ENCODE measurements around the gene TP53I11. TPM values are rescaled to one million over a fixed set of nuclear protein-coding genes. Genes with fewer than 3 reads are reported as not detected.

The TP53I11 gene
- total RNA-seq, 1 donor from 2014 or later, result 149 TPM

- Mint-ChIP-seq H3K4me3 (ENCODE audit: unreplicated experiment) (peak overlapping the region; percentile 29), H3K4me1 (ENCODE audit: unreplicated experiment) (peaks cover 39% of the 10 kb centered on the region), H3K27me3 (ENCODE audit: unreplicated experiment) (peaks cover 10% of the 10 kb centered on the region), H3K27ac (ENCODE audit: unreplicated experiment) (peak overlapping the region; percentile 95), H3K9me3 (ENCODE audit: unreplicated experiment) (no peaks in the 10 kb centered on the region), H3K36me3 (ENCODE audit: low read depth, unreplicated experiment) (peaks cover 4% of the 10 kb centered on the region)
- no peak for TF ChIP-seq CTCF (IDR thresholded peaks at IDR 0.05; ENCODE audit: unreplicated experiment)
- DNase-seq (ENCODE audit: low spot score), result peak; percentile 30
Measured at GRCh38 chr11:44979543-44980399, 29.1 kb upstream of the TP53I11 start.

- H3K9me3 Mint-ChIP-seq (ENCODE audit: unreplicated experiment), result no peaks in the 10 kb centered on the region
- peaks cover 40% of the 10 kb centered on the region for H3K4me1 Mint-ChIP-seq (ENCODE audit: unreplicated experiment)
- no peak for DNase-seq (ENCODE audit: low spot score)
- TF ChIP-seq CTCF (IDR thresholded peaks at IDR 0.05; ENCODE audit: unreplicated experiment), result no peak
- peaks cover 4% of the 10 kb centered on the region for H3K36me3 Mint-ChIP-seq (ENCODE audit: low read depth, unreplicated experiment)
- peaks cover 10% of the 10 kb centered on the region for H3K27me3 Mint-ChIP-seq (ENCODE audit: unreplicated experiment)
- H3K4me3 Mint-ChIP-seq (ENCODE audit: unreplicated experiment), result no peak overlapping the region
- peak overlapping the region; percentile 95 for H3K27ac Mint-ChIP-seq (ENCODE audit: unreplicated experiment)
Measured at GRCh38 chr11:44978961-44979331, 28.3 kb upstream of the TP53I11 start.

GRCh38 chr11:44978274-44978960, 27.7 kb upstream of the TP53I11 start:
- Mint-ChIP-seq H3K27ac (ENCODE audit: unreplicated experiment) (no peak overlapping the region), H3K4me3 (ENCODE audit: unreplicated experiment) (no peak overlapping the region), H3K4me1 (ENCODE audit: unreplicated experiment) (peaks cover 43% of the 10 kb centered on the region), H3K27me3 (ENCODE audit: unreplicated experiment) (peaks cover 10% of the 10 kb centered on the region), H3K9me3 (ENCODE audit: unreplicated experiment) (no peaks in the 10 kb centered on the region), H3K36me3 (ENCODE audit: low read depth, unreplicated experiment) (peaks cover 4% of the 10 kb centered on the region)
- DNase-seq (ENCODE audit: low spot score), result no peak
- TF ChIP-seq CTCF (IDR thresholded peaks at IDR 0.05; ENCODE audit: unreplicated experiment), result no peak

DNA sequence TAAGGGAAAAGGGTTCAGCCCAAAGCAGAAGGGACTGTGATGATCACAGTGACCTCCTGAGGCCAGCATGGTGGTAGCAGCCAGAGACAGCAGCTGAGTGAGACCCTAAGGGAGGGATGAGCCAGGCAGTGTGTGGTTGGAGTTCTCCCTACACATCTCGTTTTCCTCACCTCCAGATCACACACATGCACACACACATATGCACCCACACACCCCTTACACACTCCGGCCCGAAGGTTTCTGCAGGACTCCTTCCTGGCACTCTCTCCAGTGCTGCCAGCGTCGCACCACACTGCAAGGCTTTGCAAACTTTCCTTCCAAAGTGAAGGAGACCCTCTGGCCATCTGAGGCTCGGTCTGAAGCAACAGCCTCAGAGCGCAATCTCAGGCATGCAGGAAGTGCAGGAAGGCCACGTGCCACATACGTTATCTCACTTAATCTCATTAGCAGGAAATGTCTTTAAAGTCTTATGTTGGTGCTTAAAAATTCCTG, 26.9 kb upstream of the TP53I11 start:
- H3K36me3 Mint-ChIP-seq (ENCODE audit: low read depth, unreplicated experiment), result peaks cover 5% of the 10 kb centered on the region
- peak overlapping the region; percentile 22 for H3K4me3 Mint-ChIP-seq (ENCODE audit: unreplicated experiment)
- TF ChIP-seq CTCF (IDR thresholded peaks at IDR 0.05; ENCODE audit: unreplicated experiment), result no peak
- H3K27ac Mint-ChIP-seq (ENCODE audit: unreplicated experiment), result no peak overlapping the region
- no peaks in the 10 kb centered on the region for H3K9me3 Mint-ChIP-seq (ENCODE audit: unreplicated experiment)
- H3K27me3 Mint-ChIP-seq (ENCODE audit: unreplicated experiment), result peaks cover 13% of the 10 kb centered on the region
- peaks cover 42% of the 10 kb centered on the region for H3K4me1 Mint-ChIP-seq (ENCODE audit: unreplicated experiment)
- peak; percentile 34 for DNase-seq (ENCODE audit: low spot score)

DNA sequence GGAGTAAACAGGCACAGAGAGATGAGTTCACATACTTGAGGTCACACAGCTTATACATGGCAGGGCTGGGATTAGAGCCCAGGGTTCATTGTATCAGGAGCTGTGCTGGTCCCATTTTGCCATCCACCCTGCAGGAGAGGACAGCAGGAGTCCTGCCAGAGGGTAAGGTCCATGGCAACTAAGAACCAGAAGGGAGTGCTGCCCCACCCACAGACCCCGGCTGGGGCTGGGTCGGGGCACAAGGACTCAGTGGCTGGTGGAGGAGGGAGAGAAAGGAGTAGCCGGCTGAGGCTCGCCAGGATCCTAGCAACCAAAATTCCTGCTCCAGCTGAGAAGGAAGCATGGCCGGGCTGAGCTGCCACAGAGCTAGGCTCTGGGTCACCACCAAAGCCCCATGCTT, 25.9 kb upstream of the TP53I11 start:
- H3K27me3 Mint-ChIP-seq (ENCODE audit: unreplicated experiment), result peaks cover 13% of the 10 kb centered on the region
- H3K9me3 Mint-ChIP-seq (ENCODE audit: unreplicated experiment), result no peaks in the 10 kb centered on the region
- no peak for TF ChIP-seq CTCF (IDR thresholded peaks at IDR 0.05; ENCODE audit: unreplicated experiment)
- no peak for DNase-seq (ENCODE audit: low spot score)
- no peak overlapping the region for H3K27ac Mint-ChIP-seq (ENCODE audit: unreplicated experiment)
- peaks cover 3% of the 10 kb centered on the region for H3K36me3 Mint-ChIP-seq (ENCODE audit: low read depth, unreplicated experiment)
- no peak overlapping the region for H3K4me3 Mint-ChIP-seq (ENCODE audit: unreplicated experiment)
- peaks cover 37% of the 10 kb centered on the region for H3K4me1 Mint-ChIP-seq (ENCODE audit: unreplicated experiment)
